ENCODE data around the gene ADGRG2.

The ADGRG2 gene

DNA sequence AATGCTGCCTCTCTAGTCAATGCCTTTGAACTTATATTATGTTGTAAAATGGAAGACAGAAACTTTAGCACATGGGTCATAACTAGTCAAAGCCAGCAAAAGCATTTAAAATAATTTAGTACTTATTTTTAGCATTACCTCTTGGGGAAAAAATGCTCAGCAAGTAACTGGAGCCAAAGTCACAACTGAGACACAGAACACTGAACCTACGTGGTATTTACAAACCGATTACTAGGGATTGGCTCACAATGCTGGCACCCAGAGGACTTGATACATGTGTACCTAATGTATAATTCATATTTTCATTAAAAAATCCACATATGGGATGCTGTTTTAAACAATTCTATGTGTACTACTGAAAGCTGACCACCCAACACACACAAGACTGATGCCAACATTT lies 176.8 kb downstream of the ADGRG2 start:
- TF ChIP-seq, protein P1, sequence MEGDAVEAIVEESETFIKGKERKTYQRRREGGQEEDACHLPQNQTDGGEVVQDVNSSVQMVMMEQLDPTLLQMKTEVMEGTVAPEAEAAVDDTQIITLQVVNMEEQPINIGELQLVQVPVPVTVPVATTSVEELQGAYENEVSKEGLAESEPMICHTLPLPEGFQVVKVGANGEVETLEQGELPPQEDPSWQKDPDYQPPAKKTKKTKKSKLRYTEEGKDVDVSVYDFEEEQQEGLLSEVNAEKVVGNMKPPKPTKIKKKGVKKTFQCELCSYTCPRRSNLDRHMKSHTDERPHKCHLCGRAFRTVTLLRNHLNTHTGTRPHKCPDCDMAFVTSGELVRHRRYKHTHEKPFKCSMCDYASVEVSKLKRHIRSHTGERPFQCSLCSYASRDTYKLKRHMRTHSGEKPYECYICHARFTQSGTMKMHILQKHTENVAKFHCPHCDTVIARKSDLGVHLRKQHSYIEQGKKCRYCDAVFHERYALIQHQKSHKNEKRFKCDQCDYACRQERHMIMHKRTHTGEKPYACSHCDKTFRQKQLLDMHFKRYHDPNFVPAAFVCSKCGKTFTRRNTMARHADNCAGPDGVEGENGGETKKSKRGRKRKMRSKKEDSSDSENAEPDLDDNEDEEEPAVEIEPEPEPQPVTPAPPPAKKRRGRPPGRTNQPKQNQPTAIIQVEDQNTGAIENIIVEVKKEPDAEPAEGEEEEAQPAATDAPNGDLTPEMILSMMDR (conservative IDR thresholded peaks at IDR 0.05), result no peak
- no peak for TF ChIP-seq ZFX (IDR thresholded peaks at IDR 0.05)

DNA sequence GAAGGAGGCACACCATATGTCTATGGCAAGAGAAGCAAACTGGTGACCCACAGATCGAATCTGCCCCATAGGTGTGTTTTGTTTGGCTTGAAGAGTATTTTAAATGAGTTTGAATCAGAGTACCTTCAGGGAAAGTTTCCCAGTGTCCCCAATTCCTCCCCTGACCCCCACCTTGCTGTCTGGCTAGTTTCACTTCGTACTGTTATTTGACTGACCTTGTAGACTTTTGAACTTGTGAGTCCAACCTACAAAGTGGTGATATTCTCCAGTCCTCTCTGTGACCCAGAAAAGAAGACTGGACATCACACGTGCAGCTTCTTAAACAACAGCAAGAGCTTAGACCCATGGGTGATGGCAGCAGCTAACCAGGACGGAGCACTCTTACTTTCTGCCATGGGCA lies 177.8 kb downstream of the ADGRG2 start:
- TF ChIP-seq, protein P1 (conservative IDR thresholded peaks at IDR 0.05), result no peak
- no peak for TF ChIP-seq ZFX (IDR thresholded peaks at IDR 0.05)
- H3K27ac ChIP-seq, result no peak overlapping the region

More for the DNA sequence above, 176.8 kb downstream of the ADGRG2 start:
- H3K27ac ChIP-seq, result no peak overlapping the region

DNA sequence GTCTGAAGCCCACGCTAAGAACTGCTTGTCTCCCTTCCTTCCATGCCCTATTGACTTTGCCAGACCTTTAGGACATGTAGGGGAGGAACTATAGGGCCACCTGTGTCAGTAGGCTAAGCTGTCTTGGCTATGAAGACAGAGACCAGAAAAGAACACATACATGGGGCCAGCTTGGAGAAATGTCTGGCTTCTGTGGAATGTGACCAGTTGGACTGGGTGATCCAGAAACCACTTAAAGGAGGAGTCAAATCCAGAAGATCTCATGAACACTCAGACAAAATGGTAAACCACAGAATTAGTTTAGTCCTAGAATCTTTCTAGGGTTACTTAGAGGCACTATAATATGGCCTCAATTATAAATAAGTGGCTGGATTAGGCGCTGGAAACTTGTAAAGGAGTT lies 180.4 kb downstream of the ADGRG2 start:
- H3K27ac ChIP-seq, result no peak overlapping the region
- TF ChIP-seq, protein P1 (conservative IDR thresholded peaks at IDR 0.05), result no peak
- no peak for TF ChIP-seq ZFX (IDR thresholded peaks at IDR 0.05)

Data from C4-2B (cell line).